CD4-positive, alpha-beta T cell treated with Interleukin-17A for 4 hours (primary cell): Measurements from ENCODE around the gene TBX2.

Source experiments
- DNase-seq: peaks from one replicate; pipeline ENCODE4 v3.0.0-alpha.2; 2020; ENCODE audit warnings: mixed read lengths

The TBX2 gene

GRCh38 chr17:61403801-61404662 lies 4.4 kb downstream of the TBX2 start:
- DNase-seq = no peak

- no peak for DNase-seq
Measured at GRCh38 chr17:61404663-61404912, 4.9 kb downstream of the TBX2 start.

- no peak for DNase-seq
Measured at GRCh38 chr17:61404913-61405685, 5.5 kb downstream of the TBX2 start.

- DNase-seq = no peak
Measured at GRCh38 chr17:61405686-61406536, 6.3 kb downstream of the TBX2 start.

GRCh38 chr17:61406537-61406845 lies 6.8 kb downstream of the TBX2 start:
- no peak for DNase-seq

- DNase-seq = no peak
Measured at GRCh38 chr17:61406971-61407911, 7.6 kb downstream of the TBX2 start.

DNA sequence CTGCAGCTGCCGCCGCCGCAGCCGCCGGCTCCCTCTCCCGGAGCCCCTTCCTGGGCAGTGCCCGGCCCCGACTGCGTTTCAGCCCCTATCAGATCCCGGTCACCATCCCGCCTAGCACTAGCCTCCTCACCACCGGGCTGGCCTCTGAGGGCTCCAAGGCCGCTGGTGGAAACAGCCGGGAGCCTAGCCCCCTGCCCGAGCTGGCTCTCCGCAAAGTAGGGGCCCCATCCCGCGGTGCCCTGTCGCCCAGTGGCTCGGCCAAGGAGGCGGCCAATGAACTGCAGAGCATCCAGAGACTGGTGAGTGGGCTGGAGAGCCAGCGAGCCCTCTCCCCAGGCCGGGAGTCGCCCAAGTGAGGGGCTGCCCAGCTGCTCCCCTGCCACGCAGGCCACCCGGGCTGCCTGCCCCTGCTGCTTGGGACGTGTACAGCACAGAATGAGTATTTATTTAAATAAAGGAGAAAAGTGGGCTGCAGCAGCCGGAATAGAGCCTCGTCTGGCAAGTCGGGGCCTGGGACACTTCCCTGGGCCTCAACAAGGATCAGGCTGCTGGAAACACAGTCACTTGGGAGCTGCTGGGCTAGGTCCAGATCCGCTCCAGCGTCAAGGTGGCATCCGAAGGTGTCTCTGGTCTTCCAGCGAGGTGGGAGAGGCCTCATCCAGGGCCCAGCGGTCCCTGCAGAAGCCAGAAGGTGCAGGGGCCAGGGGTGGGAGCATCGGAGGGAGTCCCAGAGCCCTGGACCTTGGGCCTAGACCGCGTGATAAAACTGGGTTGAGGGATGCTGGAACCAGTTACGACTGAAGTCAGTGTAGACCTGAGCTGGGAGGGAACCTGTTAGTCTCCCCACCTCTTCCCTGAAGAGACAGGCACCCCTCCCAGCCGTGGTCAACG lies 8.8 kb downstream of the TBX2 start:
- no peak for DNase-seq

GRCh38 chr17:61409301-61410112 lies 9.9 kb downstream of the TBX2 start:
- DNase-seq = peak; percentile 54

DNA sequence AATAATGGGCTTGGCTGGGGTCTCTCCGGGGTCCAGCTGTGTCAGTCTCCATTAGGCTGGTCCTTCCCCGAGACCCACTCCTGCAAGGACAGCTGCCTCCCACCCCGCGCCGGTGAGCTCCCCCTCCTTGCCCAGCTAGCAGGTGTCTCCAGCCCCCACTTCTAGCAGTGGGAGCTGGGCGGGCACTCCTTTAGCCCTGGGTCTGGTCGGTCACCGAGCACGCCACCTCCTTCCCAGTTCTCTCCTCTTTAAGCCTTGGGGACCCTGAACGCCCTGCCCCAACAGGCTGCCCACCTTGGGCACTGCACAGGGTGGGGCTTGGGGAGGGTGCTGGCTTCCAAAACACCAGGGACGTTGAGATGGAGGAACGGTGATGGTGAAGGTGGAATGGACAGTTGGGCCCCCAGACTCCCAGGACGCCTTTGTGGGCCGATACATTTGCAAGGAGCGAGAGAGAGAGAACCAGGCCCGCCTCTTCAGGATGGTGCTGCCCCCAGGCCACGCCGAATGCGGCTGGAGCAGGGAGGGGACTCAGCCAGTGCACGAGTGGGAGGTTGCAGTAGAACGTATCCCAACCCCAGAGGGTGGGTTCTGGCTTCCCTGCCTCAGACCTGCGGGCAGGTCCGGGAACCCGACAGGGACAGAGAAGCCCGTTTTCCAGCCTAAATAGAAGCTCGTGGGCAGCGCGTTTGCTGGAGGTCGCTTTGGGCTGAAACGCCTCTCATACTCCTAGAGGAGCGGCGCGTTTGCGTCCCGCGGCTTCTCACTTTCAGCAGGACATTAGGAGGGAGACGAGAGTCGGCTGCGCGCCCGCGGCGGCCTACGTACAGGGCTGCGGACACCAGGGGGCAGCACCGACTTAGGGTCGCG lies 10.7 kb downstream of the TBX2 start:
- peak; percentile 82 for DNase-seq

GRCh38 chr17:61411011-61411260 lies 11.3 kb downstream of the TBX2 start:
- no peak for DNase-seq

DNA sequence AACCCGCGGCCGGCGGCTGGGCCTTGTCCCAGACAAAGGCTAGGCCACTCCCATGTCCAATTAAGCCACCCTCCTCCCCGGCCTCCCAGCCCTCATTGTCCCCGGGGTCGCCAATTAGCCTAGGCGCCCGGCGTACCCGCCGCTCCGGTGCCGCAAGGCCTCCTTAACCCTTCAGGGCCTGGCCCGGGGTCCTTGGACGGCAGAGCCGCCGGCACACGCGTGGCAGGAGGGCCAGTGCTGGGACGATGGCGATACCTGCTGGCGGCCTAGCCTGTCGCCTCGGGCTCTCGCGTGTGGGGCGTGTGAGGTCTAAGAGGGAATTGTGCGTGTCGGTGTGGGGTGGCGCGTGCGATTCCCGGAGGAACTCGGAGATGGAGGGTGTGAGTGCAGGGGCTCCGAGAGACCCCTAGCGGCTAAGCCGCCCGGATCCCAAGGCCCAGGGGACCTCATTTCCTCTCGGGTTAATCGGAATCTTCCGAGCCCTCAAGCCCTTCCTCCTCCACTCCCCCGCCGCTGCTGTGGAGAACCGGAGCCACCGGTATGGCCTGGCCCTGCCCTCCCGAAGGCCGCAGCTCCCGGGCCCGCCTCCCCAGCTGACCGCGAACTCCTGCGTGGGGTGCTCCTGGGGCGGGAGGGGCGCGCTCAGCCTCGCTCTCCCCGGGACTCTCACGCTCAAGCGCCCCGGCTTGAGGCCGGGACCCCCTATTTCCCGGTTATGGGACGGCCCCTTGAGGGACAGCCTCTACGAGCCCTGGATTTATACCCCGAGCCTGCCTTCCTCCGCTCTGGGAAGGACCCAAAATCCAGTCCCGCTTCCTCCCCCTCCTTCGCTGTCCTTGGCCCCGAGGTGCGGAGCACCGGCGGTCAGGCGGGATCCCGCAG lies 11.9 kb downstream of the TBX2 start:
- DNase-seq = peak; percentile 43

DNA sequence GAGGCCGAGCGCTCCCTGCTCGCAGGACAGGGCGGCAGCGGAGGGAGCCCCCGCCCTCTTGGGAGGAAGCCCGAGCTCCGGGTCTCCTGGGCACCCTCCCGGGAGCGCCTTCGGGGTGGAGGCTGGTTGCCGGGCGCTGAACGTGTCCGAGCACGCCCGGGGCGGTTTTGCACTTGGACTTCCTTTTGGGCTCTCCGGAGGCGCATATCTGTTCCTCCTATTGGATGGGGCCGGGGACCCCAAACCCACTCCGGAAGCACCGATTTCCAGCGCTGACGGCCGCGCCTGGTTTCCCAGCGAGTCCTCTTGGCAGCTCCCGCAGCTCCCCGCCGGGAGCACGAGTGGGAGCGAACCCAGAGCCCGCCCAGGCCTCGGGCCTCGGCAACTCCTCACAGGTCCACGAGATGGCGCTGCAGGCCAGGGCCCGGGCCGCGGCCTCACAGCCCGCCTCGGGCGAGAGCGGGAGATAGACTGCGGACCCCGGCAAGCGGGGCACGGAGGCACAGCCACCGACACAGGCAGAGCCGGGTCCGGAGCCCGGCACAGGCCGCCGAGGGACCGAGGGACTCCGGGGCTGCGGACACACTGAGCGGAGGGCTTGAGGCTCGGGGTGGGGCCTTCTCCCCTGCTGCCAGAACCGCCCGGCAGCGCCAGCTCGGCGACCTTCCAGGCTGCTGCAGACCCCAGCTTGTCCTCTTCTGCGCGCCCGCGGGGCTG lies 12.7 kb downstream of the TBX2 start:
- peak; percentile 83 for DNase-seq

GRCh38 chr17:61412860-61413660 lies 13.4 kb downstream of the TBX2 start:
- no peak for DNase-seq

DNA sequence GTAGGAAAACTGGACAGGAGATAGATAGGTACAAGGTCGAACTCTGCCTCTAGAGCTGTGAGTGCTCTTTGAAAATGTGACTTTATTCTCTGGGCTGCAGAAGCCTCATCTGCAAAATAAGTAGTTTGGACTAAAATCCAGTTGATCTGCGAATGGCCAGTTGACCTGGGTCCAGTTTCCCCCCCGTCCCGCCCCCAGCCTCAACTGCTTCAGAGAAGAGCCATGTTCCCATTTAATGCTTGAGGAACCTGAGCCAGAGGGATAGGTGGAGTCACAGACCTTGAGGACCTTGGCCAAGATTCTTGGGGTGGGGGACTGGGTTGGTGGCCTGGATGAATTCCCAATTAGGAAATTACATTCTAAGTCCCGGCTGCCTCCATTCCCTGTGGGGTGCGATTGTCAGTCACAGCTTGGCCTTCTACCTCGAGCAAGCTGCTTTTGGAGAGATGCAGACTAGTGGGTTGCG lies 14.1 kb downstream of the TBX2 start:
- no peak for DNase-seq

DNA sequence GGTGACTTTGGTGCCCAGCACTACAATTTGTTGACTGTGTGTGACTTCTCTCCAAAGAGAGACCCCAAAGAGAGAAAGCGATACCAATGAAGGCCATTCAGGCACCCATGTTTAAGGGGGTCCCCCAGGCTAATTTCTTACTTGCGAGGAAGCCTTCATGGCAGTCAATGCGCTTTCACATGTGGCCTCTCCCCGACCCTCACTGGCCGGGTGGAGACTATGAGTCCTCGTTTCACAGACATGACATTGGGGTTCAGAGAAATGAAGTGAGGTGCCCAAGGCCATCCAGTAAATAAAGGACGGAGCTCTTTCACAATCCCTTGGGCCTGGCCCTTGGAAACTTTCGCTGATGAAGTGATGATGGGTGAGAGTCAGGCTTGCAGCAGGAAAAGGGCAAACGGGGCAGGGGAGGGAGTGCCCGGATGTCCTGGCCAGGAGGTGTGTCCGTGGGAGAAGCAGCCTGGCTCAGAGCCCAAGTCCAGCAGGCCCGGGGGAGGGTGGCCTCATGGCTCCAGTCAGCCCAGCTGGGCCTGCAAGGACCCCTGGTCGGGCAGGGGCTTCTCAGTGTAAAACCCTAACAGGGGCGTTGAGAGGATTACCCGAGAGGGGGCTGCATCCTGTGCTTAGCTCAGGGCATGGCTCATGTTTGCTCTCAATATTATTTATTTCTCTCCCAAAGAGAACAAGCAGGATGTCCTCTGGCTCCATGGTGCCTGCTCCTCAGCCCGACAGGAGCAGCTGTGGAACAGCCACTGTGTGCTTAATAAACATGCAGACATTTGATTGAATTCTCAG lies 14.7 kb downstream of the TBX2 start:
- no peak for DNase-seq

DNA sequence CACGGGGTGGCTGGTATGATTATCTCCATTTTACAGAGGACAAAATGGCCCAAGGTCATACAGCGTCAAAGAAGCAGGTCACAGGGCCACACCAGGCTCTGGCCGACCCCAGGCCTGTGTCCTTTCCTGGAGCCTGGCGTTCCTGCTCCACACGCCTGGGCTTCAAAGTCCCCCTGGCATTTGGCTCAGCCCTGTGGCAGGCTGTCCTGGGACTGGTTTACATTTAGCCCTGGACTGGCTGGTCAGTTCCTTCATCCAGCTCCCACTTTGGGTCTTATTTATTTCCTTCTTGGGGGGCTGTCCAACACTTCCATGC lies 15.3 kb downstream of the TBX2 start:
- DNase-seq = no peak
